DMS153 treated with DMSO at 0.1 percent for 48 hours (cell line): ENCODE measurements around the gene COL6A1.

Experiments used
- DNase-seq: peaks from one replicate; lab custom pipeline; 2025; ENCODE audit not compliant: unreplicated experiment; lab: John Stamatoyannopoulos, UW

The COL6A1 gene

DNA sequence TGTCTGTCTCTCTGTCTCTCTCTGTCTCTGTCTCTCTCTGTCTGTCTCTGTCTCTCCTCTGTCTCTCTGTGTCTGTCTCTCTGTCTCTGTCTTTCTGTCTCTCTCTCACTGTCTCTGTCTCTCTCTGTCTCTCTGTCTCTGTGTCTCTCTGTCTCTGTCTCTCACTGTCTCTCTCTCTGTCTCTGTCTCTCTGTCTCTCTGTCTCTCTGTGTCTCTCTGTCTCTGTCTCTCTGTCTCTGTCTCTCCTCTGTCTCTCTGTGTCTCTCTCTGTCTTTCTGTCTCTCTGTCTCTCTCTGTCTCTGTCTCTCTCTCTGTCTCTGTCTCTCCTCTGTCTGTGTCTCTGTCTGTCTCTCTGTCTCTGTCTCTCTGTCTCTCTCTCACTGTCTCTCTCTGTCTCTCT is 873 bp upstream of the COL6A1 start:
- no peak for DNase-seq

DNA sequence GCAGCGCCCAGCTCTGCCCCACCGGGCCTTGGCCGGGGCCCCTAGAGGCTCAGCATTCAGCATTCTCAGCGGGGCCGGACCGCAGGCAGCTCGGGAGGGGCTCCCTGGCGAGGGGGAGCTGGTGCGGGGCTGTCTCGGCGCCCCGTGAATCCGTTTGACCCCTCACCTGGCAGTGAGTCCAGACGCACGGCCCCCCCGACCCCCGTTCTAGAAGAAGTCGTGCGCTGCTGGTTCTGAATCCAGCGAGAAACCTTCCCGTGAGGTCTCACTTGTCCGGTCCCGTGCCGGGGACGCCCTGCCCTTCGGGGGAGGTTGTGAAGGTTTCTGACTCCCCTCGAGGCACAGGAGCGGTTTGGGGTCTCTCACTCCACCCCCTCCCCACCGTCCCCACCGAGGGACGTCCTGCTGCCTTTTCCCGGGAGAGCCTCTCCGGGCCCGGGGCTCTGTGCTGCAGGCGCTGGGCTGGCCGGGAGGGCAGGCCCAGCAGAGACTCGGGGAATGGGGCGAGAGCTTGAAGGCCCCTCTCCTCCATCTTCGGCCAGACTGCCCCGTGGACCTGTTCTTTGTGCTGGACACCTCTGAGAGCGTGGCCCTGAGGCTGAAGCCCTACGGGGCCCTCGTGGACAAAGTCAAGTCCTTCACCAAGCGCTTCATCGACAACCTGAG is 655 bp downstream of the COL6A1 start:
- no peak for DNase-seq

DNA sequence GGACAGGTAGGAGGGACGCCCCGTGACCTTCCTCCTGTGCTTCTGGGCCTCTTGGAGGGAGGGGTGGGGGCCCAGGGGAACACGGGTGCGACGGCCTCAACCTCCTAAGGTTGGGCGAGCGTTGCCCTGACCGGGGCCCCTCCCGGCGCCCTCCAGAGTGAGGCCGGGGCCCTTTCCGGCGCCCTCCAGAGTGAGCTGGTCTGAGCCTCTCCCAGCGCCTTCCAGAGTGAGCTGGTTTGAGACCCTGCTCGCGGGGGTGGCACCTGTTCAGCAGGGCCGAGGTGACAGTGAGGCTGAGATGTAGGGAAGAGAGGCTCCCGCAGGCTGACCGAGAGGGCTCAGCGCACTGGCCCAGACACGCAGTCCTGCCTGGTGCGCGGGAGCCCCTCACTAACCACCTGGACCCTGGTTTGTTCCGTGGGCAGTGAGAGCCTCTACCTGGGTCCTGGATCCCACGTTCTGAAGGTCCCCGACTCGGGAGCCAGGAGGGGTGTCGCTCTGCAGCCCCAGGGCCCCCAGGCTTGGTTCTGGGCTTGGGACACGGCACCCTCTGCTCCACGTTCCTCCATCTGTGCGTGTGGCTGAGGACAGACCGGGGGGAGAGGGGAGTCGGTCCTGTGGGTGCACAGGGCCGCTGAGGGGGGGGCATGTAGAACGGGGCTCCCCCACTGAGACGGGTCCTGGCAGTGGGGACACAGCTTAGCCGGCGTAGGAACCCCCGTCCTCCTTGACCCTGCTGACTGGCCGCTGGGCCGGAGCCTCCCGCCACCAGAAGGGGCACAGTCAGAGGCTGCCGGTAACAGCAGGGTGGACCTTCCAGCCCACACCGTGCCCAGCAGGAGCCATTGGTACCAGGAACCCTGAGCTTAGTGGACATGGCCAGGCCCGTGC is 1.4 kb downstream of the COL6A1 start:
- no peak for DNase-seq

DNA sequence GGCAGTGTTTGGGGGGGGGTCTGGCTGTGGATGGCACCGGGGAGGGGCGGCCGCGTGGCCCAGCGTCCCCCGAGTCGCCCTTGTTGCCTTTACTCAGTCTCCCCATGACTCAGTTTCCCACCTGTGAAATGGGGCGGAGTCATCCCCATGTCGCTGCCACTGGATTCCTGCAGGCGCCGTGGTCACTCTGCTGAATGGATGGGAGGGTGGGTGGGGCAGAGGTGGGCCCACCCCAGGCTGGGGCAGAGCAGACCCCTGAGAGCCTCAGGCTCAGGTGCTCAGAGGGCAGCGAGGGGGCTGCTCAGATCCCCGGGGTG is 2.0 kb downstream of the COL6A1 start:
- DNase-seq = no peak

DNA sequence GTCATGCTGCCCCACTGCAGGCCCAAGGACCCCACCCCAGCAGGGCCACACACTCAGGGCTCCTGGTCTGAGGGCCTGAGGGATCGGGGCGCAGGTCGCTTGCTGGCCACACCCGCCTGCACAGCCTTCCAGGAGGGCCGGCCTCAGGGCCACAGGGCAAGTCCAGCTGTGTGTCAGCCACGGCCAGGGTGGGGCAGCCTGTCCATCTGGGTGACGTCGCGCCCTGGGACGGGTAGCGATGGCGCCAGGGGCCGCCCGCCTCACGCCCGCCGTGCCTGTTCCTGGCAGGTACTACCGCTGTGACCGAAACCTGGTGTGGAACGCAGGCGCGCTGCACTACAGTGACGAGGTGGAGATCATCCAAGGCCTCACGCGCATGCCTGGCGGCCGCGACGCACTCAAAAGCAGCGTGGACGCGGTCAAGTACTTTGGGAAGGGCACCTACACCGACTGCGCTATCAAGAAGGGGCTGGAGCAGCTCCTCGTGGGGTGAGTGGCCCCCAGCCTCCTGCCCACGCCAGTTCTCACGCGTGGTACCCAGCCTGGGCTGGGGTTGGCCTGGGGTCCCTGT is 2.5 kb downstream of the COL6A1 start:
- peak; percentile 33 for DNase-seq

DNA sequence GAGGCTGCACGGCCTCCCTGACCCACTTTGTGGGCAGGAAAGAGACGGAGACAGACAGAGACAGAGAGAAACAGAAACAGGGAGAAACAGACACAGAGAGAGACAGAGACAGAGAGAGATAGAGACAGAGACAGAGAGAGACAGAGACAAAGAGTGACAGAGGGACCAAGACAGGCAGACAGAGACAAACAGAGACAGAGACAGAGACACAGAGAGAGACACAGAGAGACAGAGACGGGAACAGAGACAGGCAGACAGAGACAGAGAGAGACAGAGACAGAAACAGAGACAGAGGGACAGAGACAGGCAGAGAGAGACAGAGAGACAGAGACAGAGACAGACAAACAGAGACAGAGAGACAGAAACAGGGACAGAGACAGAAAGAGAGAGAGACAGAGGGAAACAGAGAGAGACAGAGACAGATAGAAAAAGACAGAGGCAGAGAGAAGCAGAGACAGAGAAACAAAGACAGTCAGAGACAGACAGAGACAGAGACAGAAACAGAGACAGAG is 3.1 kb downstream of the COL6A1 start:
- no peak for DNase-seq

GRCh38 chr21:45985471-45986315 is 4.1 kb downstream of the COL6A1 start:
- DNase-seq = no peak

GRCh38 chr21:45986316-45987051 is 4.9 kb downstream of the COL6A1 start:
- DNase-seq = no peak

GRCh38 chr21:45987121-45987711 is 5.6 kb downstream of the COL6A1 start:
- no peak for DNase-seq

DNA sequence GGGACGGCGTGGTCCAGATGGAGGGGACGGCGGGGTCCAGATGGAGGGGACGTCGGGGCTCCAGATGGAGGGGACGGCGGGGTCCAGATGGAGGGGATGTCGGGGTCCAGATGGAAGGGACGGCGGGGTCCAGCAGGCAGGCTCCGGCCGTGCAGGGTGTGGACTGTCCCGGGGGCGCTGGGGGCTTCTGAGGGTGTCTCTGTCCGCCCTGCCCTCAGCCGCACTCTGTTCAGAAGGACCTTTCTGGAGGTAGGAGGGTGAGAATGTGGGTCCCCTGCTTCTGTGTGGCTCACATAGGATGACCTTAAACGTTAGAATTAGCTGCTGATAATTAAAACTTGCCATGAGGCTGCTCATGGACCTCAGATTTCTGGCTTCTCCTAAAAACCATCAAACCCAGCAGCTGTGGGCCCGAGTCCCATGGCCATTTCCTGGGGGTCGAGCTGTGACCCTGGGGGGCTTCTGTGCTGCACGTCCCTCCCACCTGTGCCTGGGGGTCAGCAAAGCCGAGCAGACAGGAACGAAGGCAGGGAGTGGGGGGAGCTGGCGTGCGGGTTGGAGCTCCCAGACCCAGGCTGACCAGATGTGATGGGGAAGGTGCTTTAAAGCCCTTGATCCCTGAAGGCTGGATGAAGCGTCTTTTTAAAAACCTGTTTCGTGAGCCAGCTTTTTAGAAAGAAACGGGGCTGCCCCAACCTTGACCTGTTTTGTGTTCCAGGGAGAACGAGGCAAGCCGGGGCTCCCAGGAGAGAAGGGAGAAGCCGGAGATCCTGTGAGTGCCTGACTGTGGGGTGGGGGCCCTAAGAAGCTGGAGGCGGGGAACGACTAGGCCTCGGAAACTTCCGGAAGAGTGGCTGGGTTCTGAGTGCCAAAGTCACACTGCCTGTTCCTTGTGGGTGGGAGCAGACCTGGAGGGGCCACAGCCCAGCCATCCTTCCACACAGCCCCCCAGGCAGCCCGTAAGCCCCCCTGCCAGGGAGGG is 7.1 kb downstream of the COL6A1 start:
- DNase-seq = no peak

- DNase-seq = no peak
Measured at GRCh38 chr21:45989355-45990048, 7.9 kb downstream of the COL6A1 start.

- no peak for DNase-seq
Measured at GRCh38 chr21:45990049-45990711, 8.6 kb downstream of the COL6A1 start.

GRCh38 chr21:45990741-45991605 is 9.4 kb downstream of the COL6A1 start:
- no peak for DNase-seq

DNA sequence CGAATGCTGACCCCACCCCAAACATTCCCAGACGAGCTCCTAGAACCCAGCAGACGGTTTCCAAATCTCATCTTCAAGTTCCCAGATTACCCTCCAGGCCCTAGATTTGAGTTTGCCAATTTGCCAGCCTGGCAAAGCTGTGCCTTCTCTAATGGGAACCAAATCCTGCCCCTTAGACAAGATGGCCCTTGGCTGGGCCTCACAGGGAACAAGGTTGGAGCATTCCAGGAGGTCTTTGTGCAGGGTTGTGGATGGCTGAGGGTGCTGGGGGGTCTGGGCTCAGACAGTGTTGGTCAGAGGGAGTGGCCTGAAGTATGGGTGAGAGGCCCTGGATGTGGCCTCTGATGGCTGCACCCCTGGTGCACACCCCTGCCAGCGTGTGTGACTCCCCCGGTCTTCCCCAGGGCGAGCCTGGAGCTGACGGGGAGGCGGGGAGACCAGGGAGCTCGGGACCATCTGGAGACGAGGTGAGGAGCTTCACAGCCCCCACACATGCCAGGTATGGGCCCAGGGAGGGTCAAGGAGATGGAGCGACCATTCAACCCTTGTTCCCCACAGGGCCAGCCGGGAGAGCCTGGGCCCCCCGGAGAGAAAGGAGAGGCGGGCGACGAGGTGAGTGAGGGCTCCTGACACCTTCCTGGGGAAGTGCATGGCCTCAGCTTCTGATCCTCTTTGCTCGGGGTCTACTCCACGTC is 10.2 kb downstream of the COL6A1 start:
- DNase-seq = no peak

DNA sequence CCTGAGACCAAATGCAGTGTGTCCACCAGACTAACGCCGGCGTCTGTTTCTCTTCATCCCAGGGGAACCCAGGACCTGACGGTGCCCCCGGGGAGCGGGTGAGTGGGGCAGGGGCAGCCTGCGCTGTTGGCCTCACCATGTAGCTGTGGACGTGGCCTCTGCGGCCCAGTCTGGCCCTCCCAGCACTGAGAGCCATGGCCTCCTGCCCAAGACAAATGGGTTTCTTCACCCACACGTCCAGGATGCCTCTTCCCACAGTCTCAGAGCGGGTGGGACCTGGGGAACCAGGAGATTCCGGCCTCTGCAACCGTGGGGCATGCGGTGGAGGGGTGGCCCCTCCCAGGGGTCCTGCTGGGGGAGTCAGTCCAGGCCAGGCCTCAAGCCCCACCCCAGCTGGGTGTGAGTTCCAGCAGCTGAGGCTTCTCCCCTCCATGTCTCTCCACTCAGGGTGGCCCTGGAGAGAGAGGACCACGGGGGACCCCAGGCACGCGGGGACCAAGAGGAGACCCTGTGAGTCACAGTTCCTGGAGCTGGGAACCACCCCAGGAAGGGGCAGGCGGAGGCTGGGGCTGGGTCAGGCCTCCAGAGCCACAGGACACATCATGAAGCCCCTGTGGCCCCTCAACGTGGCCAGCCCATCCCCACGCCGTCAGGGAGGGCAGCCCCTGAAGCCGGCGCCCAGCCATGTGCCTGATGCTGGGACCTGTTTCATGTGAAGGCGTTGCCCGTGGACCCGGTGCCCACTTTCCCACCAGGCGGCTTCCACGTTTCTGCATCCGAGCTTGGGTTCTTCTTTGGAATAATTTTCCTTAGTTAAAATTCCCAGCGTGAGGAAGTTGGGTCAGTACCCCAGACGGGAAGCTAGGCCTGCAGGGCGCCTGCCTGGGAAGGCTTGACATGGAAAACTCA is 11.0 kb downstream of the COL6A1 start:
- no peak for DNase-seq
